ENCODE data around the gene MFAP2. TPM values are rescaled to one million over a fixed set of nuclear protein-coding genes. Genes with fewer than 3 reads are reported as not detected.

The MFAP2 gene
- total RNA-seq, 1 experiment from 2014 or later: 0.58 TPM

- Mint-ChIP-seq H3K36me3 (ENCODE audit: insufficient read depth, unreplicated experiment) (no peaks in the 10 kb centered on the region), H3K27me3 (ENCODE audit: insufficient read depth, unreplicated experiment) (no peaks in the 10 kb centered on the region), H3K9me3 (ENCODE audit: unreplicated experiment) (no peaks in the 10 kb centered on the region), H3K27ac (ENCODE audit: low read depth, unreplicated experiment) (no peak overlapping the region), H3K4me1 (ENCODE audit: insufficient read depth, unreplicated experiment) (peaks cover 16% of the 10 kb centered on the region), H3K4me3 (ENCODE audit: unreplicated experiment) (no peak overlapping the region)
- intact Hi-C loops (cut with micrococcal nuclease): no loop called here
- ChIA-PET CTCF (interaction anchor here (0.6 kb wide), 1 partner anchor 82 kb away, joined by 3 read pairs; no protein-coding TSS in a partner anchor), POLR2A (interaction anchor here (1.0 kb wide), 1 partner anchor 22 kb away, joined by 3 read pairs; no protein-coding TSS in a partner anchor)
- TF ChIP-seq, protein P1, sequence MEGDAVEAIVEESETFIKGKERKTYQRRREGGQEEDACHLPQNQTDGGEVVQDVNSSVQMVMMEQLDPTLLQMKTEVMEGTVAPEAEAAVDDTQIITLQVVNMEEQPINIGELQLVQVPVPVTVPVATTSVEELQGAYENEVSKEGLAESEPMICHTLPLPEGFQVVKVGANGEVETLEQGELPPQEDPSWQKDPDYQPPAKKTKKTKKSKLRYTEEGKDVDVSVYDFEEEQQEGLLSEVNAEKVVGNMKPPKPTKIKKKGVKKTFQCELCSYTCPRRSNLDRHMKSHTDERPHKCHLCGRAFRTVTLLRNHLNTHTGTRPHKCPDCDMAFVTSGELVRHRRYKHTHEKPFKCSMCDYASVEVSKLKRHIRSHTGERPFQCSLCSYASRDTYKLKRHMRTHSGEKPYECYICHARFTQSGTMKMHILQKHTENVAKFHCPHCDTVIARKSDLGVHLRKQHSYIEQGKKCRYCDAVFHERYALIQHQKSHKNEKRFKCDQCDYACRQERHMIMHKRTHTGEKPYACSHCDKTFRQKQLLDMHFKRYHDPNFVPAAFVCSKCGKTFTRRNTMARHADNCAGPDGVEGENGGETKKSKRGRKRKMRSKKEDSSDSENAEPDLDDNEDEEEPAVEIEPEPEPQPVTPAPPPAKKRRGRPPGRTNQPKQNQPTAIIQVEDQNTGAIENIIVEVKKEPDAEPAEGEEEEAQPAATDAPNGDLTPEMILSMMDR (IDR thresholded peaks at IDR 0.05; ENCODE audit: unreplicated experiment): no peak
- BruUV-seq (replicated peaks): no TSS peak
- no peak for DNase-seq (ENCODE audit: unreplicated experiment)
These were observed 719 bp downstream of the MFAP2 start for GRCh38 chr1:16979475-16980327.

GRCh38 chr1:16978567-16979474 is 1.6 kb downstream of the MFAP2 start:
- H3K27ac Mint-ChIP-seq (ENCODE audit: low read depth, unreplicated experiment): no peak overlapping the region
- intact Hi-C loops (cut with micrococcal nuclease): no loop called here
- H3K9me3 Mint-ChIP-seq (ENCODE audit: unreplicated experiment): no peaks in the 10 kb centered on the region
- no TSS peak for BruUV-seq (replicated peaks)
- no peak overlapping the region for H3K4me3 Mint-ChIP-seq (ENCODE audit: unreplicated experiment)
- no peaks in the 10 kb centered on the region for H3K27me3 Mint-ChIP-seq (ENCODE audit: insufficient read depth, unreplicated experiment)
- H3K4me1 Mint-ChIP-seq (ENCODE audit: insufficient read depth, unreplicated experiment): peaks cover 11% of the 10 kb centered on the region
- no peaks in the 10 kb centered on the region for H3K36me3 Mint-ChIP-seq (ENCODE audit: insufficient read depth, unreplicated experiment)
- DNase-seq (ENCODE audit: unreplicated experiment): no peak
- TF ChIP-seq, protein P1 (IDR thresholded peaks at IDR 0.05; ENCODE audit: unreplicated experiment): no peak
- ChIA-PET POLR2A (interaction anchor here (0.8 to 1.6 kb wide), 3 partner anchors 12 to 32 kb away, joined by 3 to 5 read pairs (median 3); no protein-coding TSS in a partner anchor), CTCF (interaction anchor here (0.6 kb wide), 1 partner anchor 81 kb away, joined by 3 read pairs; no protein-coding TSS in a partner anchor)

DNA sequence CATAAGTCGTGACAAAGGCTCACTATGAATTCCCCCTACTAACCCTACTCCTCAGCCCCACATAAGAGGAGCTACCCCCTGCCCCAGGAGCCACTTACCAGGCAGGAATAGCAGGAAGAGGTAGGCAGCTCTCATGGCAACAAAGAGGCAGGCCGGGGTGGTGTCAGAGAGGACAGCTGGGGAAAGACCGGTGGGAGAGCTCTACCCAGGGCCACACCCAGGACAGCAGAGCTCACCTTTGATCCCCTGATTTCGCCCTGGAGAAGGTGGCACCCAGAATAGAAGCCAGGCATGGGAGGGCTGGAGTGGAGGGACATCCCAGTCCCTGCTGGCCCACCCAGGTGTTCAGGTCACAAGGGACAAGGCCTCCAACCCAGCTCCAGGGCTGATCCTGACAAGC is 2.3 kb downstream of the MFAP2 start:
- Mint-ChIP-seq H3K9me3 (ENCODE audit: unreplicated experiment) (no peaks in the 10 kb centered on the region), H3K4me1 (ENCODE audit: insufficient read depth, unreplicated experiment) (peaks cover 11% of the 10 kb centered on the region), H3K4me3 (ENCODE audit: unreplicated experiment) (no peak overlapping the region), H3K27ac (ENCODE audit: low read depth, unreplicated experiment) (no peak overlapping the region), H3K27me3 (ENCODE audit: insufficient read depth, unreplicated experiment) (no peaks in the 10 kb centered on the region), H3K36me3 (ENCODE audit: insufficient read depth, unreplicated experiment) (no peaks in the 10 kb centered on the region)
- intact Hi-C loops (cut with micrococcal nuclease): no loop called here
- DNase-seq (ENCODE audit: unreplicated experiment): no peak
- no TSS peak for BruUV-seq (replicated peaks)
- TF ChIP-seq, protein P1 (IDR thresholded peaks at IDR 0.05; ENCODE audit: unreplicated experiment): no peak
- ChIA-PET CTCF (no interaction called here), POLR2A (interaction anchor here (0.7 to 1.6 kb wide), 2 partner anchors 12 to 255 kb away, joined by 3 to 5 read pairs; no protein-coding TSS in a partner anchor)

GRCh38 chr1:16977377-16977776 is 3.0 kb downstream of the MFAP2 start:
- Mint-ChIP-seq H3K4me1 (ENCODE audit: insufficient read depth, unreplicated experiment) (peaks cover 11% of the 10 kb centered on the region), H3K9me3 (ENCODE audit: unreplicated experiment) (no peaks in the 10 kb centered on the region), H3K27me3 (ENCODE audit: insufficient read depth, unreplicated experiment) (no peaks in the 10 kb centered on the region), H3K27ac (ENCODE audit: low read depth, unreplicated experiment) (no peak overlapping the region), H3K4me3 (ENCODE audit: unreplicated experiment) (no peak overlapping the region), H3K36me3 (ENCODE audit: insufficient read depth, unreplicated experiment) (no peaks in the 10 kb centered on the region)
- intact Hi-C loops (cut with micrococcal nuclease): no loop called here
- TF ChIP-seq, protein P1 (IDR thresholded peaks at IDR 0.05; ENCODE audit: unreplicated experiment): no peak
- CTCF ChIA-PET: no interaction called here
- no TSS peak for BruUV-seq (replicated peaks)
- no peak for DNase-seq (ENCODE audit: unreplicated experiment)
- POLR2A ChIA-PET: interaction anchor here (1.6 kb wide), 1 partner anchor 13 kb away, joined by 5 read pairs; no protein-coding TSS in a partner anchor

Measured in MCF 10A (cell line).